HepG2 (cell line): ENCODE measurements around the gene RAC3. TPM values are rescaled to one million over a fixed set of nuclear protein-coding genes. Genes with fewer than 3 reads are reported as not detected.

Experiments
- AGO1 ChIP-seq: fragments of 200-400 bp; formaldehyde crosslinking; IDR thresholded peaks from 2 replicates; pipeline ENCODE4 v1.6.1; 2017; ENCODE audit warnings: mild to moderate bottlenecking, low read depth, low read length, moderate library complexity; ENCODE audit not compliant: poor library complexity, severe bottlenecking
- AHR ChIP-seq: IDR thresholded peaks from 2 replicates; pipeline ENCODE4 v1.6.1; 2018; ENCODE audit warnings: missing genetic modification reagents, missing compliant biosample characterization
- CEBPZ ChIP-seq: IDR thresholded peaks from 2 replicates; pipeline ENCODE4 v1.6.1; 2012; ENCODE audit warnings: low read length, improper control_type of control experiment
- DNMT1 ChIP-seq: sonication (generic); formaldehyde crosslinking; IDR thresholded peaks from 2 replicates; pipeline ENCODE4 v1.5.1; 2020; ENCODE audit warnings: mild to moderate bottlenecking, missing genetic modification reagents
- JARID2 ChIP-seq: sonication (generic); formaldehyde crosslinking; IDR thresholded peaks from 2 replicates; pipeline ENCODE4 v1.8.1; 2023; ENCODE audit warnings: missing genetic modification reagents, inconsistent platforms; ENCODE audit not compliant: insufficient replicate concordance
- LBX2 ChIP-seq: sonication (generic); formaldehyde crosslinking; IDR thresholded peaks from 2 replicates; pipeline ENCODE4 v1.5.0; 2020; ENCODE audit warnings: missing genetic modification reagents, mild to moderate bottlenecking, borderline replicate concordance
- MXD1 ChIP-seq: sonication (generic); formaldehyde crosslinking; IDR thresholded peaks from 2 replicates; pipeline ENCODE4 v1.4.0; 2020; ENCODE audit warnings: mild to moderate bottlenecking, missing genetic modification reagents
- PLRG1 ChIP-seq: fragments of 450-650 bp; conservative IDR thresholded peaks from 2 replicates; pipeline ENCODE4 v1.6.1; 2016
- RBM39 ChIP-seq: fragments of 200-400 bp; formaldehyde crosslinking; IDR thresholded peaks from one replicate; pipeline ENCODE4 v1.6.1; 2018; ENCODE audit warnings: antibody characterized with exemption, mild to moderate bottlenecking, low read depth, low read length; ENCODE audit not compliant: poor library complexity, severe bottlenecking
- SIX1 ChIP-seq: sonication (generic); formaldehyde crosslinking; IDR thresholded peaks from 2 replicates; pipeline ENCODE4 v1.4.0; 2020; ENCODE audit warnings: missing genetic modification reagents, borderline replicate concordance
- SMARCC2 ChIP-seq: fragments of 450-650 bp; IDR thresholded peaks from 2 replicates; pipeline ENCODE4 v1.6.1; 2017; ENCODE audit warnings: antibody characterized with exemption, mild to moderate bottlenecking
- SOX6 ChIP-seq, 2 experiments: fragments of 450-650 bp in 1 of 2; sonication (generic) in 1 of 2; formaldehyde crosslinking in 1 of 2; IDR thresholded peaks; 2 replicates each; pipeline versions ENCODE4 v1.4.0 to v1.6.1; 2017 to 2020; ENCODE audit warnings: antibody characterized with exemption in 1 of 2, mild to moderate bottlenecking in 1 of 2, missing genetic modification reagents in 1 of 2
- TAF15 ChIP-seq: fragments of 200-400 bp; formaldehyde crosslinking; IDR thresholded peaks from one replicate; pipeline ENCODE4 v1.6.1; 2018; ENCODE audit warnings: mild to moderate bottlenecking, low read depth, low read length; ENCODE audit not compliant: poor library complexity, severe bottlenecking
- ZNF441 ChIP-seq: sonication (generic); formaldehyde crosslinking; IDR thresholded peaks from 2 replicates; pipeline ENCODE4 v1.7.0; 2021; ENCODE audit warnings: missing genetic modification reagents, borderline replicate concordance
- ZNF569 ChIP-seq: sonication (generic); formaldehyde crosslinking; IDR thresholded peaks from 2 replicates; pipeline ENCODE4 v1.5.0; 2020; ENCODE audit warnings: mild to moderate bottlenecking, missing genetic modification reagents, moderate library complexity, borderline replicate concordance
- ZNF615 ChIP-seq: sonication (generic); formaldehyde crosslinking; IDR thresholded peaks from 2 replicates; pipeline ENCODE4 v1.5.0; 2020; ENCODE audit warnings: mild to moderate bottlenecking, missing genetic modification reagents, borderline replicate concordance
- ZNF672 ChIP-seq: sonication (generic); formaldehyde crosslinking; IDR thresholded peaks from 2 replicates; pipeline ENCODE4 v1.8.1; 2022; ENCODE audit warnings: missing genetic modification reagents
- ZNF724P ChIP-seq: sonication (generic); formaldehyde crosslinking; IDR thresholded peaks from 2 replicates; pipeline ENCODE4 v1.8.0; 2022; ENCODE audit warnings: missing genetic modification reagents, borderline replicate concordance
- ZSCAN30 ChIP-seq: sonication (generic); formaldehyde crosslinking; IDR thresholded peaks from 2 replicates; pipeline ENCODE4 v1.5.0; 2020; ENCODE audit warnings: mild to moderate bottlenecking, missing genetic modification reagents
- polyA plus RNA-seq, 8 experiments: library from polyadenylated mRNA; depleted of rRNA in 3 of 8; stranded (reverse) in 7 of 8; unstranded in 1 of 8; fragments of >200 nt; fragmentation: Illumina TruSeq in 4 of 8; extraction: Trizol in 4 of 8; gene quantifications; 2 replicates each; pipeline versions ENCODE4 v1.2.1 to v1.2.3, GENCODE V29; 2011 to 2016; ENCODE audit warnings: low read depth in 4 of 8, missing spikeins in 1 of 8, mixed read lengths in 1 of 8; ENCODE audit not compliant: insufficient read depth in 1 of 8
- total RNA-seq, 5 experiments: library from RNA; depleted of rRNA; stranded (reverse); fragments of >200 nt; fragmentation: Illumina TruSeq; extraction: Trizol; gene quantifications; 2 replicates each; pipeline ENCODE4 v1.2.3, GENCODE V29; 2016; ENCODE audit warnings: low read depth in 1 of 5
- TF ChIP-seq, protein P1 (sequence below): IDR thresholded peaks from 2 replicates; pipeline ENCODE4 v1.6.1; 2012; ENCODE audit warnings: inconsistent platforms
- TF ChIP-seq, protein P2 (sequence below): sonication (generic); formaldehyde crosslinking; IDR thresholded peaks from 2 replicates; pipeline ENCODE4 v1.4.0; 2020; ENCODE audit warnings: missing genetic modification reagents, borderline replicate concordance

RAC3 gene
- total and polyA plus RNA-seq, 2 of the 13 experiments (the other 11 are each of a cell fraction or from before 2014, with no cell fraction given), result 10.5 to 21.3 TPM

GRCh38 chr17:82015311-82015971, 16.0 kb upstream of the RAC3 start (continued):
- TF ChIP-seq JARID2 (no peak), PLRG1 (no peak), ZNF441 (CRISPR knock-in tag) (no peak), ZNF569 (CRISPR knock-in tag) (no peak), TAF15 (peak; percentile 13), RBM39 (no peak), MXD1 (CRISPR knock-in tag) (no peak), ZNF615 (CRISPR knock-in tag) (no peak), CEBPZ (no peak), DNMT1 (CRISPR knock-in tag) (no peak), LBX2 (peak; percentile 77), SOX6 (IDR thresholded peaks at IDR 0.05) (no peak), SOX6 (CRISPR knock-in tag; IDR thresholded peaks at IDR 0.05) (peak; percentile 85), SMARCC2 (no peak), ZNF672 (CRISPR knock-in tag) (no peak), SIX1 (CRISPR knock-in tag) (no peak), ZNF724P (CRISPR knock-in tag) (no peak; the same call in 1 of the 2 replicates), ZSCAN30 (CRISPR knock-in tag) (no peak), AHR (CRISPR knock-in tag) (no peak), AGO1 (peak; percentile 46)
- TF ChIP-seq, protein P1, sequence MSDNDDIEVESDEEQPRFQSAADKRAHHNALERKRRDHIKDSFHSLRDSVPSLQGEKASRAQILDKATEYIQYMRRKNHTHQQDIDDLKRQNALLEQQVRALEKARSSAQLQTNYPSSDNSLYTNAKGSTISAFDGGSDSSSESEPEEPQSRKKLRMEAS, result peak; percentile 27; the same call in 1 of the 2 replicates
- TF ChIP-seq, protein P2, sequence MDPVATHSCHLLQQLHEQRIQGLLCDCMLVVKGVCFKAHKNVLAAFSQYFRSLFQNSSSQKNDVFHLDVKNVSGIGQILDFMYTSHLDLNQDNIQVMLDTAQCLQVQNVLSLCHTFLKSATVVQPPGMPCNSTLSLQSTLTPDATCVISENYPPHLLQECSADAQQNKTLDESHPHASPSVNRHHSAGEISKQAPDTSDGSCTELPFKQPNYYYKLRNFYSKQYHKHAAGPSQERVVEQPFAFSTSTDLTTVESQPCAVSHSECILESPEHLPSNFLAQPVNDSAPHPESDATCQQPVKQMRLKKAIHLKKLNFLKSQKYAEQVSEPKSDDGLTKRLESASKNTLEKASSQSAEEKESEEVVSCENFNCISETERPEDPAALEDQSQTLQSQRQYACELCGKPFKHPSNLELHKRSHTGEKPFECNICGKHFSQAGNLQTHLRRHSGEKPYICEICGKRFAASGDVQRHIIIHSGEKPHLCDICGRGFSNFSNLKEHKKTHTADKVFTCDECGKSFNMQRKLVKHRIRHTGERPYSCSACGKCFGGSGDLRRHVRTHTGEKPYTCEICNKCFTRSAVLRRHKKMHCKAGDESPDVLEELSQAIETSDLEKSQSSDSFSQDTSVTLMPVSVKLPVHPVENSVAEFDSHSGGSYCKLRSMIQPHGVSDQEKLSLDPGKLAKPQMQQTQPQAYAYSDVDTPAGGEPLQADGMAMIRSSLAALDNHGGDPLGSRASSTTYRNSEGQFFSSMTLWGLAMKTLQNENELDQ, result no peak
